ENCODE results near the gene TSPAN11.
"Not testable (repeated sequence)": the region's sequence is repeated elsewhere in the genome, so short reads cannot be mapped to it uniquely, and the experiment has no call there.

The TSPAN11 gene

GRCh38 chr12:31021809-31022494, 95.4 kb downstream of the TSPAN11 start:
- no peak for DNase-seq

GRCh38 chr12:31023271-31023724, 96.8 kb downstream of the TSPAN11 start:
- DNase-seq, result no peak

- peak; percentile 42 for DNase-seq
These were observed 99.7 kb downstream of the TSPAN11 start for GRCh38 chr12:31026202-31026601.

- not testable (repeated sequence) for DNase-seq
These were observed 100.5 kb downstream of the TSPAN11 start for GRCh38 chr12:31027006-31027405.

GRCh38 chr12:31029468-31029867, 102.9 kb downstream of the TSPAN11 start:
- no peak for DNase-seq

GRCh38 chr12:31029916-31030562, 103.5 kb downstream of the TSPAN11 start:
- no peak for DNase-seq

GRCh38 chr12:31031951-31032335, 105.4 kb downstream of the TSPAN11 start:
- no peak for DNase-seq

GRCh38 chr12:31033146-31033545, 106.6 kb downstream of the TSPAN11 start:
- no peak for DNase-seq

- DNase-seq, result no peak
These were observed 107.1 kb downstream of the TSPAN11 start for GRCh38 chr12:31033681-31034080.

GRCh38 chr12:31034372-31034771, 107.8 kb downstream of the TSPAN11 start:
- no peak for DNase-seq

- DNase-seq, result no peak
These were observed 108.7 kb downstream of the TSPAN11 start for GRCh38 chr12:31035226-31035625.

GRCh38 chr12:31035967-31036665, 109.6 kb downstream of the TSPAN11 start:
- no peak for DNase-seq

- DNase-seq, result no peak
These were observed 110.5 kb downstream of the TSPAN11 start for GRCh38 chr12:31037028-31037427.

- no peak for DNase-seq
These were observed 111.4 kb downstream of the TSPAN11 start for GRCh38 chr12:31037931-31038330.

- no peak for DNase-seq
These were observed 114.6 kb downstream of the TSPAN11 start for GRCh38 chr12:31041033-31041564.

All from NCI-H510A (cell line).